ENCODE measurements around the gene OTUD6A. TPM values are rescaled to one million over a fixed set of nuclear protein-coding genes. Genes with fewer than 3 reads are reported as not detected.
"Not testable (repeated sequence)": the region's sequence is repeated elsewhere in the genome, so short reads cannot be mapped to it uniquely, and the experiment has no call there.

OTUD6A gene
- total RNA-seq, 3 donors from 2014 or later: not detected

GRCh38 chrX:70096052-70096451 is 33.8 kb downstream of the OTUD6A start:
- H3K9me3 ChIP-seq: no peaks in the 10 kb centered on the region
- no peaks in the 10 kb centered on the region for H3K4me1 ChIP-seq
- H3K27me3 ChIP-seq: peaks cover 0 to 38% of the 10 kb centered on the region in 2 donors
- H3K36me3 ChIP-seq: no peaks in the 10 kb centered on the region
- no peak for DNase-seq (ENCODE audit: low spot score in 2 of 2)
- intact Hi-C loops (cut with DNase I; ENCODE audit: low total_unique reads): no loop called here
- no peak overlapping the region for H3K4me3 ChIP-seq
- TF ChIP-seq POLR2A (IDR thresholded peaks at IDR 0.05): no peak
- no peak for TF ChIP-seq CTCF (IDR thresholded peaks at IDR 0.05)
- TF ChIP-seq POLR2AphosphoS5 (IDR thresholded peaks at IDR 0.05): no peak
- no peak overlapping the region for H3K27ac ChIP-seq

GRCh38 chrX:70105229-70105628 is 43.0 kb downstream of the OTUD6A start:
- no peaks in the 10 kb centered on the region for H3K4me1 ChIP-seq
- no peaks in the 10 kb centered on the region for H3K36me3 ChIP-seq
- intact Hi-C loops (cut with DNase I; ENCODE audit: low total_unique reads): no loop called here
- H3K27me3 ChIP-seq: peaks cover 0 to 21% of the 10 kb centered on the region in 2 donors
- no peak for DNase-seq (ENCODE audit: low spot score in 2 of 2)
- no peaks in the 10 kb centered on the region for H3K9me3 ChIP-seq
- H3K27ac ChIP-seq: no peak overlapping the region
- no peak for TF ChIP-seq POLR2AphosphoS5 (IDR thresholded peaks at IDR 0.05)
- no peak for TF ChIP-seq CTCF (IDR thresholded peaks at IDR 0.05)
- TF ChIP-seq POLR2A (IDR thresholded peaks at IDR 0.05): no peak
- H3K4me3 ChIP-seq: no peak overlapping the region

- not testable (repeated sequence) for H3K4me1 ChIP-seq; H3K36me3 ChIP-seq; H3K4me3 ChIP-seq; DNase-seq (ENCODE audit: low spot score in 2 of 2); H3K27ac ChIP-seq
- Histone ChIP-seq H3K9me3 (peaks cover 12 to 25% of the 10 kb centered on the region in 2 donors), H3K27me3 (peaks cover 0 to 23% of the 10 kb centered on the region in 2 donors)
- intact Hi-C loops (cut with DNase I; ENCODE audit: low total_unique reads): loop anchor here (2.0 kb wide), 1 partner anchor 45 kb away; no protein-coding TSS in a partner anchor
Measured at GRCh38 chrX:70111436-70112026, 49.3 kb downstream of the OTUD6A start.

Other genes starting within 250 kb of the OTUD6A start
- not detected for gene AWAT2, start 12.5 kb upstream of the OTUD6A start, total RNA-seq
- 10 to 100 TPM; 71.8 to 87.2 (median 86.9) TPM for gene IGBP1, start 71.0 kb downstream of the OTUD6A start, total RNA-seq
- gene DGAT2L6, start 115.0 kb downstream of the OTUD6A start, total RNA-seq: not detected
- gene AWAT1, start 172.2 kb downstream of the OTUD6A start, total RNA-seq: not detected
- 1 to 10 TPM in 1 of 3 donors, under 1 TPM in 2; 0.33 to 1.3 (median 0.64) TPM for gene P2RY4, start 197.7 kb downstream of the OTUD6A start, total RNA-seq
- gene ARR3, start 205.9 kb downstream of the OTUD6A start, total RNA-seq: not detected
- not detected for gene RAB41, start 219.7 kb downstream of the OTUD6A start, total RNA-seq
- gene PDZD11, start 227.5 kb downstream of the OTUD6A start, total RNA-seq: 10 to 100 TPM; 27.2 to 33.0 (median 32.1) TPM
- gene KIF4A, start 227.6 kb downstream of the OTUD6A start, total RNA-seq: under 1 TPM; 0.15 to 0.80 (median 0.33) TPM

Measured in breast epithelium (tissue), 4 donors.